GM19328 (cell line): ENCODE data around the gene EWSR1.
A peak's percentile ranks its signal among the peaks of the same experiment; 100 is the strongest.
"Not testable (repeated sequence)": the region's sequence is repeated elsewhere in the genome, so short reads cannot be mapped to it uniquely, and the experiment has no call there.

Source experiments
- ATAC-seq: cut with Tn5 transposase; IDR thresholded peaks from one replicate; pipeline ENCODE4 v1.9.1; 2021; ENCODE audit warnings: mild to moderate bottlenecking, moderate library complexity; ENCODE audit not compliant: unreplicated experiment

Gene EWSR1, protein sequence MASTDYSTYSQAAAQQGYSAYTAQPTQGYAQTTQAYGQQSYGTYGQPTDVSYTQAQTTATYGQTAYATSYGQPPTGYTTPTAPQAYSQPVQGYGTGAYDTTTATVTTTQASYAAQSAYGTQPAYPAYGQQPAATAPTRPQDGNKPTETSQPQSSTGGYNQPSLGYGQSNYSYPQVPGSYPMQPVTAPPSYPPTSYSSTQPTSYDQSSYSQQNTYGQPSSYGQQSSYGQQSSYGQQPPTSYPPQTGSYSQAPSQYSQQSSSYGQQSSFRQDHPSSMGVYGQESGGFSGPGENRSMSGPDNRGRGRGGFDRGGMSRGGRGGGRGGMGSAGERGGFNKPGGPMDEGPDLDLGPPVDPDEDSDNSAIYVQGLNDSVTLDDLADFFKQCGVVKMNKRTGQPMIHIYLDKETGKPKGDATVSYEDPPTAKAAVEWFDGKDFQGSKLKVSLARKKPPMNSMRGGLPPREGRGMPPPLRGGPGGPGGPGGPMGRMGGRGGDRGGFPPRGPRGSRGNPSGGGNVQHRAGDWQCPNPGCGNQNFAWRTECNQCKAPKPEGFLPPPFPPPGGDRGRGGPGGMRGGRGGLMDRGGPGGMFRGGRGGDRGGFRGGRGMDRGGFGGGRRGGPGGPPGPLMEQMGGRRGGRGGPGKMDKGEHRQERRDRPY

DNA sequence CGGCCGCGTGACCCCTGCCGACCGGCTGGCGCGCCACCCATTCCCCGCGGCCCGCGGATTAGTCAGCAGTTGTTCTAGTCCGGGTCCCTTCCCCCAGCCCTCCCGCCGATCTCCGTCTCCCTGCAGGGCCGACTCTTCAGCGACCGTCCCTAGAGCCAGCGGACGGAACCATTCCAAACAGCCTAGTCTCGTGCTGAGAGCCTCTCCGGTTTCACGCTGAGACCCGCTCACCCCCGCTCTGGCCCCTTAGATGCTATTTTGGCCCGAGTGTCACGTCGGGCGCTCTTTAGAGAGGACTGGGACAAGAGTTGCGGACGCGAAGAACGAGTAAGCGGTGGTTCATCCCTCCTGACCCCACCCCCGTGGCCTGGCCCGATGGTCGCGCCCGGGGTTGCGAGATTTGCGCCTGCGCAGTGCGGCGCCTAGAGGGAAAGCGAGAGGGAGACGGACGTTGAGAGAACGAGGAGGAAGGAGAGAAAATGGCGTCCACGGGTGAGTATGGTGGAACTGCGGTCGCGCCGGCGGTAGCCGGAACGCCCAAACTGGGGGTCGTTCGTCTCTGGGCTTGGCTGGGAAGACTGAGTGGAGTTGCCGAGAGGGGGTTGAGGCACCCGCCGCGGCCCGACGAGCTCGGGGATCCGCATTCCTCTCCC lies at the start of gene EWSR1, which contains the start of gene RHBDD3:
Gene EWSR1 (plus strand): TSS at position 411 of the 653 bp plus-strand sequence. CDS start 69 bp downstream, at position 480.
Gene RHBDD3 (minus strand): TSS at position 124 of the 653 bp plus-strand sequence. CDS start 2,355 bp downstream, outside the sequence.
- peak; percentile 76 for ATAC-seq

DNA sequence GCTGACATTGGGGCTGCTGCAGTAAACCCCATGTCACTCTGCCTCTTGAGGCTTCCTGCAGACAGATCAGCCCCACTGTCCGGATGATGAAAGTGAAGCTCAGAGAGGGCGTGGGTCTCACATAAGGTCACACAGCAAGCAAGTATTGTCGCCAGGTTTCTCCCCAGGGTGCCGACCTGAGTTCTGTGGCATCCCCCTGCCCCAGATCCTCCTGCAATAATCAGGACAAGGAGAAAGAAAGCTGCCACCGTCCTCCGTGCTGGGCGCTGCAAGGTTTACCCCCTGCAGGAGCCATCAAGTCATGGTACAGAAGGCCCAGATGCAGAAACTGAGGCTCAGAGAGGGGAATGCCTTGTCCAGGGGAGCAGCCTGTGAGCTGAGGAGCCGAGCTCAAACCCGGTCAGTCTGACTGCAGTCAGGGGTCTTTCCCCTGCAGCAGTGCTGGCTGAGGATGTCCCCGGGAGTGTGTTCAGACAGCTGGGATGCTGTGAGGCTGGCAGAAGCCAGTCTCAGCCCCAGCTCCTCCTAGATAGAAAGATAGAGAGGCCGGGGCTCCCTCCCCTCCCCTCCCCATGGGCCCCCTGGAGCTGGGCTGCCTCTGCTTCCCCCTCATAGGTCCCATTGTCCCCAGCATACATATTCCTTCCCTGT lies 49.2 kb upstream of the EWSR1 start:
- ATAC-seq = no peak

DNA sequence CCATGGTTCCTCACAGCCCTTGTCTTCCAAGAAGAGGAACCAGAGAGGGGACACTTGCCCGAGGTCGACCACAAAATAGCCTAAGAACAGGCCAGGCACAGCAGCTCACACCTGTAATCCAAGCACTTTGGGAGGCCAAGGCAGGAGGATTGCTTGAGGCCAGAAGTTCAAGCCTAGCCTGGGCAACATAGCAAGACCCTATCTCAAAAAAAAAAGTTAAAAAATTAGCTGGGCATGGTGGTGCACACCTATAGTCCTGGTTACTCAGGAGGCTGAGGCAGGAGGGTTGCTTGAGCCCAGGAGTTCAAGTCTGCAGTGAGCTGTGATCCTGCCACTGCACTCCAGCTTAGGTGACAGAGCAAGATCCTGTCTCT lies 48.7 kb upstream of the EWSR1 start:
- ATAC-seq = not testable (repeated sequence)

DNA sequence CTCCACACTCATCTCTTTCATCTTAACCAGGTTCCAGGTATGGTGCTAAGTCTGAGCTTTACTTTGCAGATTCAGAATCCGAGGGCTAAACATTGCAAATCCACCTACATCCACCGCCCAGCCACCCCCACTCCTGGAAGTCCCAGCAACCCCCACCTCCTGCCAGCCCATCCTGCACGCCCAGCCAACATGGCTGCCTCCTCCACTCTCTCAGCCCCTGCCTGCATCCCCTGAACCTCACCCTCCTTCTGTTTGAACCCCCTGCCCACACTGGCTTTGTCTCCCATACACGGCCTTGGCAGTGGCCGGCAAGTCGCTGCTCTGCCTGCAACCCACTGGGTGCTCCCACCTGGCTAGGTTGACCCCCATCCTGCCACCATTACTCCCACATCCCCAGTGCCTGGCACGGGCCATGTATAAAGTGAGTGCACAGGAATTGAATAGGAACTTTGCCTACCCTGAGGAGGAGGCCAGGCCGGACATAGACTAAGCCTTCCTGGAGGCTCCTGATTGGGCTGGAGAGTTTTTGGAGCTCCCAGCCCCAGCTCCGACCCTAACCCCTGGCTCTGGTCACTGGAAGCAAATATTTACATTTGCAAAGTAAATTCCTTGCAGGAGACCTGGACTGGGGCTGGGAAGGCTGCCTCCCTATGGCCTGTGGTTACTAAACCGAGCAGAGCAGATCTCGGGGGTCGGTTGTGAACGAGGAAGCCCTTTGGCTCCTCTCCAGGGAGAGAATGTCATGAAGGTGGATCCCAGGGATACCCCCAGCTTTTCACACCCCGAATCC lies 48.0 kb upstream of the EWSR1 start:
- no peak for ATAC-seq

DNA sequence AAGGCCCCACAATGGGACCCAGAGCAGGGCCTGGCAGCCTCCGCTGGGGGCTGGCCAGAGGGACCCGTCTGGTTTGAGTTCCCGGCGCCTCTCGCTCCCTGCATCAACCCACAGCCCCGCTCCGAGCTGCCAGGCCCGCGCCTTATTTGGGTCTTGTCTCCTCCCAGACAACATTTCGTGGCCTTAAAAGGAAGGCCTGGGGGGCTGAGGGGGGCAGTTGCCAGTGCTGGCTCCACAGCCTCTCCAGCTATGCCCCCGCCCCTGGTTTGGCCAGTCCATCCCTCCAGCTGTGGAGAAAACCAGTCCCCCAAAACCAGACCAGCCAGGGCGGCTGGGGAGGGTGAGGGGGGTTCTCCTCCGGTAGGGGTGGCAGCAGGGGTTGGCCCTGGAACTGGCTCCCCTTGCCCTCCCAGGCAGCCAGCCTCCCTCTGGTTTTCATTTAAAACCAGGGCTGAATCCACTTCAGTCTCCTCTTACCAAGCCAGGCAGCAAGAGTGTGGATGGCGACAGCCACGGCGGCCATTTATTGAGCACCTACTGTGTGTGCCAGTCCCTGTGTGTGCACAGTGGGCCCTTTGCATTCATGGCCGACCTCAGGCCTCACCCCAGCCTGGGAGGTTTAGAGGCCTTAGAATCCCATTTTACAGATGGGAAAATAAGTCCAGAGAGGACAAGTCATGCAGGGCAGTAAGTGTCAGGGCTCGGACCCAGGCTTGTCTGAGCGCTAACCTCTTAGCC lies 43.8 kb upstream of the EWSR1 start:
- ATAC-seq = no peak

DNA sequence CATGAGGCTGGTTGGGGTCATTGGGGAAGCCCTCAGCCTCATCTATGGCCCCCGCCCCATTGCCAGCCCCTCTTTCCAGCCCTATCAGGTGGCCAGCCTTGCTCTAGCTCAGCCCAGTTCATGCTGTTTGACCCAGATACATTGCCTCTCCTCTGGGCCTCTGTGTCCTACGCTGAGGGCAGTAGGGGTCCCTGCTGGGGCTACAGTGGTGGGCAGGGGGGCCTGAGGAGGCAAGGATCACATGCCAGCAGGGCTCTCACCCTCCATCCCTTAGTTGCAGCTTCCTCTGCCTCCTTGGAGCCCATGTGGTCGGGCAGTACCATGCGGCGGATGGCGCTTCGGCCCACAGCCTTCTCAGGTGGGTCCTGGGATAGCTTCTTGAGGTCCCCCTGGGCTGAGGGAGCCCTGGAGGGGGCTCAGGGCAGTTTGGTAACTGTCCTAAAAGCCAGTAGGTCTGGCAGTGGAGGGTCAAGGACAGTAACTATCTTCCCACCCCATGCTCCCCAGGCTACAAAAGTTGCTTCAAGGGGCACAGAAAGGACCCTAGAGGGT lies 43.1 kb upstream of the EWSR1 start:
- ATAC-seq = no peak

DNA sequence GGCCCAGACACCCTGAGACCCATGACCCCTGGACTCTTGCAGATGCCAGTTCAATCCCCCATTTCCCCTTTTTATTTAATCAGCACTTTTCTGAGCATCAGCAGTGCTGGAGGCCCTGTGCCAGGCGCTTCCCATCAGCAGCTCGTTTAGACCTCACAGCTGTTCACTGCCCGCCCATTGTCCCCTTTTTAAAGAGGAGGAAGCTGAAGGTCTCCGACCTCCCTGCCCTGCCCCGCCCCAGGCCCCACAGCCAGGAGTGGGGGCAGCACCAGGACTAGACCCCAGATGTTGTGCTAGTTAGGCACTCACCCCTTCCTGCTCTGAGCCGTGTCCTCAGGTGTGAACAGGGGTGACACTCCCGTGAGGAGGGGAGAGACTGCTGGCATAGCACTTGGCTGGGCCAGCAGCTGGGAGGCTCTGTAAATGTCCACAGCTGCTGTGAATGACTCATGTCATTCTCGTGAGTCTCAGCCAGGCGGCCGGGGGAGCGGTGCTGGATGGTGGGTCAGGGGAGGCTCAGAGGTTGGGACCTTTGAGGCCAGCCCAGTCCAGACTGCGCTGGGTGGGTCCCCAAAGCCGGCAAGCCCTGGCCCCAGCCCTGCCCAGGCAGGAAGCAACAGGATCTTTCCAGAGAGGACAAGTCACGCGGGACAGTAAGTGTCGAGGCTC lies 42.5 kb upstream of the EWSR1 start:
- no peak for ATAC-seq

DNA sequence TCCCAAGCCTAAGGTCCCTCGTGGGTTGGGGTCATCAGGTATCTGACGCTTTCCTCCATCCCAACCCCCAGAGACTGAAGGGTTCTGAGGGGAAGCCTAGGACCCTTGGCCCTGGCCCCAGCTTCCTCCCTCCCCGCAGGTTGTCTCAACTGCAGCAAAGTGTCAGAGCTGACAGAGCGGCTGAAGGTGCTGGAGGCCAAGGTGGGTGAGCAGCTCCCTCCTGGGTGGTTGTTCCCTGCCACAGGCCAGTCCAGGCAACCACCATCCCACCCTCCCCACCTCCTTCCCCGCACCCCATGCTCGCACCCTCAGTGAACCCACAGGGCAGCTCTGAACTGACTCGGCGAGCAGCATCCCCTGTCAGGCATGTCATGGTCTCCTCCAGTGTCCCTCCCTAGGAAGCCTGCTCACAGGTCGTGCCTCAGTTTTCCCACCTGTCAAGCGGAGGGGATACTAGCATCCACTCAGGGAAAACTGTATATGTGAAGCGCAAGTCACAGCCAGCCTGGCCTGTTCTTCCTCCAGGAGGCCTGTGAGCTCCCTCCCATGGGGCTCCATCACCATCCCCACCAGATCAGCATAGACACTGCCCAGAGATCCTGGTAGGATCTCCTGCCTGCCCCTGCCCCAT lies 41.6 kb upstream of the EWSR1 start:
- no peak for ATAC-seq

DNA sequence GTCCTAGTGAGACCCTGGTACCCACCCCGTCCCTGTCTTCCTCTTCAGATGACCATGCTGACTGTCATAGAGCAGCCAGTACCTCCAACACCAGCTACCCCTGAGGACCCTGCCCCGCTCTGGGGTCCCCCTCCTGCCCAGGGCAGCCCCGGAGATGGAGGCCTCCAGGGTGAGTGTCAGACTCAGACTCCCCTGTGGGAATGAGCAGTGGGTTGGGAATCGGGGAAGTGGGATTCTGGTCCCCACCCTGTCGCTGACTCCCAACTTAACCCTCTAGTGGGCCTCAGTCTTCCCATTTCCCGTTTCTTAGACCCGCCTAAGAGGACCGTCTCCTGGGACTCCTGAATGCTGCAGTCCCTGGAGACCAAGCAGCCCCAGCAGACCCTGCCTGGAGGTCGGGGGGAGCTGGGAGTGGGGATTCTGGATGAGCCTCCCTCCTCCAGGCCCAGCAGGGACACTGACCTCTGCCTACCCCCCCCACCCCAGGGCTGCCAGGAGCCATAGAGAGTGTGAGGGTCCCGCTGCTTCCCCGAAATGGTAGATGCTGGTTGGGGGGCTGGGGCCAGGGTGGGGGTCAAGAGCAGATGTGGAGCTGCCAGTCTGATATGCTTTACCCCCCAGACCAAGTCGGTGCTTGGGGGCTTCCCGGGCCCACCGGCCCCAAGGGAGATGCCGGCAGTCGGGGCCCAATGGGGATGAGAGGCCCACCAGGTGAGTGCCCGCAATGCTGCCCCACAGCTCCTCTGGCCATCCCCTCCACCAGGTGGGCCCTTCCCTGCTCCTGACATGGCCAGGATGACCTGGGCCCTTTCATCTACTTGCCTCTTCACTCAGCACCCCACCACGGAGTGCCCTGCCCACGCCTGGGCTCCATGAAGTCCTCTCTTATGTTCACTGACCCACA lies 36.8 kb upstream of the EWSR1 start:
- ATAC-seq = no peak

DNA sequence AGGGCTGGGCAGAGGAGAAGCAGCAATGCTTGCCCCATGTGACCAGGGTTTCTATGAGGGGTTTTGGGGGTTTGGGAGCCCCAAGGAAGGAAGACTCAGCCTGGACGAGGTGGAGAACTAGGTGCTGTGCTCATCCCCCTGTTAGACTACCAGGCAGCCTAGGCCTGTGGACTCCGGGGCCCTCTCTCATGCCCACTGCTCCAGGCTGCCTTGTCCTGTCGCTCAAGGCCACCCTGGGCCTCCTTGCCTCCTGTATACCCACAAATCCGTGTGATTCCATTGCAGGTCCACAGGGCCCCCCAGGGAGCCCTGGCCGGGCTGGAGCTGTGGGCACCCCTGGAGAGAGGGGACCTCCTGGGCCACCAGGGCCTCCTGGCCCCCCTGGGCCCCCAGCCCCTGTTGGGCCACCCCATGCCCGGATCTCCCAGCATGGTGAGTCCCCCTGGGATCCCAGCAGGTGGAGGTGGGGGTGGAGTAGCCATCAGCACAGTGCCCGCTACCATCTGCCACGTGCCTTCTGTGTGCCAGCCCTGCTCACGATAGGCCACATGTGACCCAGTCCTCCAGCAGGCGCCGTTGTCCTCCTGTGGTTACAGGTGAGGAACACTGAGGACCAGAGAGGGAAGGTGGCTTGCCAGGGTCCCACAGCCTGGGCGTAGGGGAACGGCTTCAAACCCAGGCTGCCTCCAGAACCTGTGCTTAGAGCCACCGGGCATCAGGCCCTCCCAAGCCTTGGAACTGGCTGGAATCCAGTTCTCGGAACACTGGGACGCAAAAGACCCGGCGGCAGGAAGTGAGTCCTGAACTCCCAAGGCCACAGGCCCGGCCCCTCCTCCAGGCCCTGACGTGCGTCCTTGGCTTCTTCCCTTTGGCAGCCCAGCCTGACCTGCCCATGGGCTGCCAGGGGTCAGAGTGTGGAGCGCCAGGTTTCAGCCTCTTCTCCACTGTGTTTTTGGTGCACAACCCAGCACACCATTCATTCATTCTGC lies 35.8 kb upstream of the EWSR1 start:
- no peak for ATAC-seq

DNA sequence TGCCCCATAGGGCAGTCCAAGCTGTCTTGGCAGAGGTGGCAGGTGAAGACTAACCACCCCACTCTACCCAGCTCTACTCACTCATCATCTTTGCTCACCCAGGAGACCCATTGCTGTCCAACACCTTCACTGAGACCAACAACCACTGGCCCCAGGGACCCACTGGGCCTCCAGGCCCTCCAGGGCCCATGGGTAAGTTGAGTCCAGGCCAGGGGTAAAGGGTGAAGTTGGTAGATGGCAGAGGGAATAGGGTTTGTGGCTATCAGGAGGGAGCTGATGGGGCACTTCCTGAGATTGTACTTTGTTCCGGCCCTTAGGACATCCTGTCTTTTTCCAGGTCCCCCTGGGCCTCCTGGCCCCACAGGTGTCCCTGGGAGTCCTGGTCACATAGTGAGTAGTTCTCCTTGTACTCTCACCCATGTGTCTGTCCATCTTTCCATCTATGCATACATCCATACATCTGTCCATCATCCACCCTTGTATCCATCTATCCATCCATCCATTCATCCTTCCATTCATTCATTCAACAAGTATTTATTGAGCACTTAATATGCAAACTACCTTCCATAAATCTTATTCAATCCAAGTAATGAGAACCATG lies 34.7 kb upstream of the EWSR1 start:
- no peak for ATAC-seq

DNA sequence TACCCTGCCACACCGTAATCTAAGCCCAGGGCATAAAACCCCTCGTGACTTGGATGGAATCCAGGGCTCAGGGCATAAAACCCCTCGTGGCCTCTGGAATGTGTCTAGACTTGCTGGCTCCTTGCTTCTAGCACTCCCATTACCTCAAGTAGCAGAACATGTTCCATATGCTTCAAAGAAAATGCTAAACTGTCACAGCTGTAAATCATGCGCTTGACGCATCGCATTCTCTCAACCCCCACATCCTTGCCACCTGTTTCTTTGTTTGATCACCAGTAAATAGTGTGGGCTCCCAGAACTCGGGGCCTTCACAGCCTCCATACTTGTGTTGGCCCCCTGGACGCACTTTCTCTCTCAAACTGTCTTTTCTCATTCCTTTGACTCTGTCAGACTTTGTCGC lies 27.6 kb upstream of the EWSR1 start:
- not testable (repeated sequence) for ATAC-seq

DNA sequence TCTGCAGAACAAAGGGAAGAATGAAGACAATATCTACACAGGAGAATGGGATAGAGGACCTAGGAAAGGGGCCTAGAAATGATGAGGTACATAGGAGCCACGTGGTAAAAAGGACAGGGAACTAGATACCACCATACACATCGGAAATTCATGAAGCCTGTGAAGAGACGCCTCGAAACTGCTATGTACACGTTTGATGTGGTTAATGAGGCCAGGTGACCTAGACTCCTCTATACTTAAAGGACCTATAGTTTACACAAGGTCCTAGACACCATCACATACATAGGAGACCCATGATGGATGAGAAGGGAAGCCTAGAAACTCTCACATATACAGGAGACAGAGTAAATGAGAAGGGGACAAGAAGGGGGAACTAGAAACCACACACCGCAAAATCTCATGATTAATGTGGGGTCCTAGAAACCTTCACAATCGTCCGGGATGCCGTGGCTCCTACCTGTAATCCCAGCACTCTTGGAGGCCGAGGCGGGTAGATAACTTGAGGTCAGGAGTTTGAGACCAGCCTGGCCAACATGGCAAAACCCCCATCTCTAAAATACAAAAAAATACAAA lies 24.1 kb upstream of the EWSR1 start:
- no peak for ATAC-seq

DNA sequence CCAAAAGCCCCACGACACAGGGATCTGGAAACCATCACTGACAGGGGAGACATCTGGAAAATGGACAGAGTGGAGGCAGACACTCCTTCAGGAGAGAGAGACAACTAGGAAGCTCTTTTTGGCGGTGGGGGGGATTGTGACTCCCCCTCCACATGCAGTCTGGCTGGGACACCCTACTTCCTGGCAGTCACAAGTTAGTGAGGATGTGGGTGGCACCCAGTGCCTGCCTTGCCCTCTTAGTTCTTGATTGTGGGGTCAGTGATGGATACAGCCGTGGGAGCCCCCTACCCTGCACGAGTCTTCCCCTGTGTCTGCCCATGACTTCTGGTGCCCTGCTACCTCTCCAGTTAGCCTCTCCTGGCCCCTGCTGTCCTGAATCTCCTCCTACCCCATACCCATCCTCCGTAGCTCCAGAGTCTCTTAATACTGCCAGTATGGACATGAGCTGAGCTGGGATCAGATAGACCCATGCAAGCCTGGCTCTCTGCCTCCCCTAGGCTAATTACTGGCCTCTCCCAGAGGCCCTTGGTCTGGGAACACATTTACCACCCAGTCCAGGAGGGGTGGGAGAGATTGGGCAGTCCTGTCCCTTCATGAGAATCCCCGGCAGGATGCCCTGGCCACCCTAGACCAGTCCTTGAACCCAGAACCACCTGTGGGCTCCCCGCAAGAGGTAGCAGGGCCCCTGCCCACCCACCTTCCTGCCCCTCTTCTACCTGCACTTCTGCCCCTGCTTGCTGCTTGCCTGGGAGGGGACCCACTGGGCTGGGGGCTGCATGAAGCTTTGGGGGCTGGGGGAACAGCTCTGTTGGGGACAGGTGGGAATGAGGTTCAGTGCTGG lies 23.1 kb upstream of the EWSR1 start:
- no peak for ATAC-seq
